Measurements from ENCODE around the gene C3orf80.
"Not testable (repeated sequence)": the region's sequence is repeated elsewhere in the genome, so short reads cannot be mapped to it uniquely, and the experiment has no call there.

The C3orf80 gene

DNA sequence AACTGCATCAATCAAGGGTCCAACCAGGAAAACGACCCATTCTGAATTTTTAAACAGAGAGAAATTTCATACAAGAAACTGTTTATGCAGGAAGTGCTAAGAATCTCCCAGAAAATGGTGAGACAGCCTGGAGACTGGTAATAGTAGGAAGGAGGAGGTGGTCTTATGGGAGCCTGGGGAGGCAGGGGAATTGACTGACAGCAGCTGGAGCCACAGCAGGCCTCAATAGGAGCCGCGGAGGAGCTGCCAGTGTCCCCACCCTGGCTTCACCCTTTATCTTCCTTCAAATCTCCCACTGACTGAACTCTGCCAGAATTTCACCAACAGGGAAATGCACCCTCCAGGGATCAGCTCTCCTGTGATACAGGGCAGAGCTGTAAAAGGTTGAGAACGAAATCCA lies 7.5 kb upstream of the C3orf80 start:
- DNase-seq, result no peak

DNA sequence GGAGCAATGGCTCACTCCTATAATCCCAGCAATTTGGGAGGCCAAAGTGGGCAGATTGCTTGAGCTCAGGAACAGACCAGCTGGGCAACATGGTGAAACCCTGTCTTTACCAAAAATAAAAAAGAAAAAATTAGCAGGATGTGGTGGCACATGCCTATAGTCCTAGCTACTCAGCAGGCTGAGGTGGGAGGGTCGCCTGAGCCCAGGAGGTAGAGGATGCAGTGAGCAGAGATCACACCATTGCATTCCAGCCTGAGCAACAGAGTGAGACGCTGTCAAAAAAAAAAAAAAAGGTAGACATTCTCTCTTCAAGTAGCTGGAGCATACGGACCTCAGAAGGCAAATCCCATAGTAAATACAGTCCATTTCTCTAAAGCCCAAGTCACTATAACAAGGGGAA lies 7.1 kb upstream of the C3orf80 start:
- no peak for DNase-seq

DNA sequence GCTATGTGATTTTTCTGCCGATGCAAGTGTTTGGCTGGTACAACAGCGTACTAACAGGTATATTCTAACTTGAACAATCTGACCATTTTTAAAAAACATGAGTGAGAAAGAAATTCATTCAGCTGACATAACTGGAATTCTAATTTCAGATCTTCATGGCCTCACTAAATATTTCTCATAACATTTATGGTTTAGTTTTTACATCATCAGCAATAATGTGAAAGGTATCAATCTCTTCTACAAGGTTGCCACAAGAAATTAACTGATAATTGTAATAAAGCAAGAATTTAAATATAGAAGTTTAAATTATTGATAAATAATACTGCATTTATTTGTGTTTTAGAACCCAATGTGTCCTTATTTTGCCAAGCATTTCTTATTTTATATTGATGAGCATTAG lies 5.2 kb upstream of the C3orf80 start:
- no peak for DNase-seq

DNA sequence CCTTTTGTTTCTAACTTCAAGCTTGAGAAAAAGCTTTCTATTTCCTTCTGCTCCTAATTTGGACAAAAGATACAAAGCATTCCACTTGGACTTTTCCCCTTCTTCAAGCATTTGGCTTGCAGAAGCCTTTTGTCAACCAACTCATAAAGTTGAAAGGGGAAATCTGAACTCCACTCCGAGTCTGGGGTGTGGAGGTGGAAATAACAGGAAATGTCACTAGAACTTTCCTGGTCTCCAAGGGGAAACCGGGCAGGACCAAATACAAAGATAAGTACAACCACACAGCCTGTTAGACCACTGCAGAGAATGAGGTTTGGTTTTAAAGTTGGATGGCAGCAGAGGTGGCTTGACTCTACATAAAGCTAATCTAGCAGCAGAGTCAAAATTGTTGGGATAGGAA lies 4.2 kb upstream of the C3orf80 start:
- no peak for DNase-seq

DNA sequence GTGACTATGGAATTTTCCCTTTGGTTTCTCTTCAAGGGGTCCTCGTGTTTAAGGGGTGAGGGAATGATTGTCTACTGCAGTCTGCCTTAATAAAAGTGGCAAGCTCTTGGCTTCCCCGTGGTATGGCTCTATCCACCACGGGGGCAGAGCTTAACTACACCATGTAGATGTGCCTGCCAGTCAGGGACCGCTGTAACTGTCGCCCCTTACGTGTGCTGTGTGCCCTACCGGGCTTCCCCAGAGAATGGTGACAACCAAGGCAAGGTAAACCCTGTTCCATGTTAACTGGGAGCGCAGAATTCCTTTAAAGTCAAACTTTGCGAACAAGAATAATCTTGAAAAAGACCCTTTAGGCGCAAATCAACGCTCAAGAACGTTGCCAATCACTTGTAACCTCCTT lies 966 bp upstream of the C3orf80 start:
- DNase-seq, result no peak

DNA sequence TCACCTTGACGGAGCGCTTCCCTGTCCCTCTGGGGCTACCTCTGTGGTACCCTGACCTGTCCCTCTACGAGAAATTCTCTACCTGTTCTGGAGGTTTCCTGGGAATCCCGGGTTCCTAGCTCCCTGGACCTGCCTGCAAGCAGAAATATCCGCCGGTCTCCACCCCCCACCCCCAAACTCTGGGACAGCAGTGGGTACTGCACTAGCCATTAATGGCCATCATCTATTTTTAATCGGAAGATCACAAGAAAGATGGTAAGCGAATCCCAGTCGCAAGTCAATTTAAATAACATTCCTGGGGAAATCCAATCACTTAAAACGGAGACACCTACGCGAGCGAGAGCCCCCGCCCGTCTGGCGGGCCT lies 429 bp upstream of the C3orf80 start:
- DNase-seq, result no peak

DNA sequence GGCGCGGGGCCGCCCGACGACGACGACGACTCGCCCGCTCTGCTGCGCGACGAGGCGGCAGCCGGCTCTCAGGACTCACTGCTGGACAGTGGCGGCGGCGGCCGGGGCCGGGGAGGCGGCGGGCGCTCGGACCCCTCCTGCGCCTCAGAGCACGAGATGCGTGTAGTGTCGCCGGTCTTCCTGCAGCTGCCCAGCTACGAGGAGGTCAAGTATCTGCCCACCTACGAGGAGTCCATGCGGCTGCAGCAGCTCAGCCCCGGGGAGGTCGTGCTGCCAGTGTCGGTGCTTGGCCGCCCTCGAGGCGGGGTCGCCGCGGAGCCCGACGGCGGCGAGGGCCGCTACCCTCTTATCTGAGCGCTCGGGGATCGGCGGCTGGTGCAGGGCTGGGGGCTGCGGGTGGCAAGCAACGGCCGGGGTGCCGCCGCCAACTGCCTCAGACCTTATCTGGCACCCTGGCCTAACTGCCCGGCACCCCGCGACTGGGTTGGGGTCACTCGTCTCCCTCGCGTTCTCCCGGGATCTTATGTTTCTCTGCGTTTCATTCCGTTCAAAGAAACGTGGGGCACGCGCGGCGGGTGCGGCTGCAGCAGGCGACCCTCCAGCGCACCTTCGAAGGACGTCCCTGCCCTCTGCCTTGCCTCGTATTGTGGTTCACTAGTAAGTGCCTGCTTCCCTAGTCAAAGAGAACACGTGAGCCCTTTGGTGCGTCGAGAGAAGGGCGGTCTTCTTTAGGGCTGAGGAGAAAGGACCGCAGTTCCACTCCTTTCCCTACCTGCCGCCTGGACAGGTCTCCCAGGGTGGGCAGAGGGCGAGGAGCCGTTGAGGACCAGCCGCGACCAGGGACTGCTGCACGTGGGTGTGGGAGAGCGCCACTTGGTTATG lies 1.0 kb downstream of the C3orf80 start:
- DNase-seq, result no peak

DNA sequence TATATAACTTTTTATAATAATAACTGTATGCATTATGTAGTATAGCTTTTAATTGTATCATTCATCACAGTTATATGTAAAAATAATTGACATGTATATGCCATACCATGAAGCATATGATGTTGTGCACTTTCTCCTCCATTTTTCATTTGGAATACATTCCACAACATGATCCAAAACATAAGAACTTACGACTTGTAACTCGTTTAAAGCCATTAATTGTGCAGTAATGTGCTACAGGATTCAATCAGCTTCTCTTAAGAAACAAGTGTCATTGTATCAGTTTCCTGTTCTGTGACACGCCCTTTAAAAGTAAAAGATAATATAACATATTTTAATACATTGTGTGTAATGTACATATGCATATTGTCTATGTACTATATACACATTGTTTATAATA lies 2.2 kb downstream of the C3orf80 start:
- DNase-seq, result no peak

DNA sequence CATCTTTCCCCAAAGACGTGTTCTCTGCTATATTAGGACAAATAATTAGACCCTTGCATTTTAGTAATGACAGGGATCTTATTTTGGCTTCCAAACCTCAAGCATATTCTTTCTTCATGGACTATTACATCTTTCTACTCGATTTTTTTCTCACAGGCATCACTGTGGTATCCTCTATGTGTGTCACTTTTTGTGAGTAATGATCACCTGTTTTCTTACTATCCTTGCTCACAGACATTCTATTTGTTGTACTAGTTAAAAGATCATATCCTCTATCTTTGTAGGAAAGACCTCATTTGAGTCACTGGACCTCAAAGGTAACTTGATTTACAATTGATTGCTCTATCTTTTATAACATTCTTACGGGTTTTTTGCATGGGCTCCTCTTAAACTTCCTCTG lies 6.8 kb downstream of the C3orf80 start:
- DNase-seq, result no peak

DNA sequence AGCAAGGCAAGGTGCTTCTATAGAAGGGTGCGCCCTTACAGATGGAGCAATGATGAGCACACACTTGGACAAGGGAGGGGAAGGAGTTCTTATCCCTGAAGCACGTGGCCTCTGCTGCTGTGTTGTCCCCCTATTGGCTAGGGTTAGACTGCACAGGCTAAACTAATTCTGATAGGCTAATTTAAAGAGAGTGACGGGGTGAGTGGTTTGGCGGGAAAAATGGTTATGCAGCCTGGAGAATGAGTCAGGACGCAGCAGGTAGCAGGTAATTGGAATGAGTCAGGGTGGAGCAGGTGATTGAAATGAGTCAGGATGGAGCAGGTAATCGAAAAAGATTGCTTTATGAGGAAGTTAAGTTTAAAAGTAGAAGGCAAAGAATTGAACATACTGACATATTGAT lies 15.5 kb downstream of the C3orf80 start:
- not testable (repeated sequence) for DNase-seq

DNA sequence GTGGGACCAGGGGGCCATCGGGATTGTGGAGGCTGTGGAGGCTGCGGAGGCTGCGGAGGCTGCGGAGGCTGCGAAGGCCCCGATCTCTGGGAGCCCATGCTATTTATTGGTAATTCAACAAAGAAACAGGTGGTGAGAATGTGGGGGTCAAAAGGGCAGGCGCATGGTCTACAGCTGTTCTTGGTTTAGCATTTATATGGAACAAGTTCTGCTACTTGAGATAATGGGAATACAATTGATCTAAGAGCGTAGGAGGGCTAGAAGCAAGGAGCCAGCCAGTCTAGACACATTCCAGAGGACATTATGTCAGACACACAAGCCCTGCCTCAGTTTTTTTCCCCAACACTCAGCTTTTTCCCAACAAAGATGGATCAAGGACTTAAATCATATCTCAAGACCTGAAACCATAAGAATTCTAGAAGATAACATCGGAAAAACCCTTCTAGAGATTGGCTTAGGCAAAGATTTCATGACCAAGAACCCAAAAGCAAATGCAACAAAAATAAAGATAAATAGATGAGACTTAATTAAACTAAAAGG lies 20.1 kb downstream of the C3orf80 start:
- no peak for DNase-seq

DNA sequence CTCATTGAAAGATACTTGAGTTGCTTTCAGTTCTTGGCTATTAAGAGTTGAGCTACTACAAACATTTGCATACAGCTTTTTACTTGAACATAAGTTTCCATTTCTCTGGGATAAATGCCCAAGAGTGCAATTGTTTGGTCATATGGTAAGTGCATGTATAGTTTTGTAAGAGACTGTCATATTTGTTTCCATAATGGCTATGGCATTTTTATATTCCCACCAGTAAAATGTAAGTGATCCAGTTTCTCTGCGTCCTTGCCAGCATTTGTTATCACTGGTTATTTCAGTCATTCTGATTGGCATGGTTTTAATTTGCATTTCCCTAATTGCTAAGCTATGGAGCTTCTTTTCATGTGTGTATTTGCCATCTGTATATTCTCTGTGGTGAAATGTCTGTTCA lies 22.5 kb downstream of the C3orf80 start:
- no peak for DNase-seq

DNA sequence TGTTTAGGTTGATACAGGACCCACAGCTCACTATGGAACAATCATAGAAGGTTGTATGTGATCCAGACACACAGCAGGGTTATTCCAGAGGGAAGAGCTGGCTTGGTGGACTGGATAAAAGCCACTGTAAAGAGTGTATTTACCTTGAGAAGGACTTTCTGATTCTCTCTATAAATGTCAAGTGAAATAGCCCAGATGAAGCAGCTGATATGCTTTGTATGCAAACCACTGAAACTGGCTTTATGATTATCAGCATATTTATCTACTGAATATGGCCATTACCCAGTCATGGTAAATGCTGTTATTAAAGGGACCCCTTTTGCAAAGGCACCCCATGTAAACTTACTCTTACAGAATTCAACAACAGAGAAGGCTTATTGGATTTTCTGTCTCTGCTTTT lies 28.1 kb downstream of the C3orf80 start:
- no peak for DNase-seq

DNA sequence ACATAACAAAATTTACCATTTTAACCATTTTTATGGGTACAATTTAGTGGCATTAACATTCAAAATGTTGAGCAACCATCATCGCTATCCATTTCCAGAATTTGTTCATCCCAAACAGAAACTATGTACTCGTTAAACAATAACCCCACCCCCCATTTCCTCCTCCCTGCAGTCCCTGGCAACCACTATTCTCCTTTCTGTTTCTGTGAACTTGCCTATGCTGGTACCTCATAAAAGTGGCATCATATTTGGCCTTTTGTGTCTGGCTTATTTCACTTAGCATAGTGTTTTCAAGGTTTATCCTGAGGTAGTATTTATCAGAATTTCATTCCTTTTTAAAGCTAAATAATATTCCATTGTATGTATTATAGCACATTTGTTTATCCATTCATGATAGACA lies 32.4 kb downstream of the C3orf80 start:
- DNase-seq, result no peak

DNA sequence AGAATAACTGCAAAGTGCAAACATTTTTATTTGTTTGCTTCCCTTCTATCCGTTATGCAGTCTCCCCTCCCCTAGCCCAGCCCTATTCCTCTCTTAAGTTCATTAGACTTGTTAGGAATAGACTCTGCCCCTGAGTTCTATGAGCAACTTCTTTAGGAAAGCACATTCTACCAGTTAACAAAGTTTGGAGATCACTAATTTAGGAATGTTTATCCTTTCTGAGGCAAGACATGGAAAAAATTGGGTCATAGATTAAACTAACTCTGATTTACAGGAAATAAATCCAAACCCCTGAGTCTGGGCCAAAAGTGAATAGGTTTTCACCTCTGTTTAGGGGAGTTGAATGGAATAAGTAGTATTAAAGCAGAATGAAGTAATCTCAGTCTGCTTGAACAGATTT lies 34.4 kb downstream of the C3orf80 start:
- no peak for DNase-seq

DNA sequence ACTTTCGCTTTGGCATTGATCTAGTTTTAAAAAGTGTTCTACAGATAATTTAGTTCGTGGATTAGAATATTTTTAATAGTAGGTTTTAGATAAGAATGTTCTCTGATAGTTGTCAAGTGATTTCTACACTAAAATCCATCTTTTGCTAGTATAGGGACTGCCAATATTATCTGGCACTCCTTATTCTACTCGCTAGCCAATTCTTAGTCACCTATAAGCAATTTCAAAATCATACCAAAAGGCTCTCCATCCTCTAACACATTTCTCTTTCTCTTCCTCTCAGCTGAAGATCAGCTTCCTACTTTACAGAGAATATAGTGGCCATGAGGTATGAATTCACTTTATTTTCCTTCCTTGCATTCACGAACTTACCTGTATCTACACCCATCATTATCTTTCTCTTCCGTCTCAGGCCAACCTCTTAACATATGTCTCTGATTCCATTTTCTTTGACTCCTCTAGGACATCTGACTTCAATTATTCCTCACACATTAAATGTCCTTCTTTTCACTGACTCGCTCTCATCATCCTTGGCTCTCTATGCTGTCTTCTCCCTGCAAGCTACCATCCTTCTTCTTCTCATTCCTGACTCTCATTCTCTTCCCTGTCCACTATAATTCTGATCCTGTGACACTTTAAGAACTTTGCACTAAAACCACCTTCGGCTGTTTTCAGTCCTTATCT lies 35.5 kb downstream of the C3orf80 start:
- no peak for DNase-seq

DNA sequence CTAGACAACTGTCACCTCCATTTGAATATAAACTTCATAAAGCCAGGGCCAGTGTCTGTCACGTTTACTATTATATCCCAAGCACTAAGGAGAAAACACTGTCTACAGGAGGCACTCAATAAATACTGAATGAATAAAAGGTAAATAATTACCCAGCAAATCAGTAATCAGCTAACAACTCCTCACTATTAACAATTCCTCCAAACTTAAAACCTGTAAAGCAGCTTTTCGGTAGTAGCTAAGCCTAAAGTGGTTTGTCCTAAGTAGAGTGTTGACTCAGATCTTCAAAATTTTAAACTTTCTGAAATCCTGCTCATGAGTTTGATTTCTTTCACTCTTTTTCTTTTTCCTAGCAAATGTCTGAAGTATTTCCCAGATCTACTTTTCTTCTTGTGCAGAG lies 39.9 kb downstream of the C3orf80 start:
- no peak for DNase-seq

Measured in Kasumi-1 (cell line).